Lung (tissue), 12 donors: ENCODE measurements around the gene CD300A. TPM values are rescaled to one million over a fixed set of nuclear protein-coding genes. Genes with fewer than 3 reads are reported as not detected.

Experiments used
- ATAC-seq: fragments of 200-7000 bp; cut with Tn5 transposase; one replicate; pipeline ENCODE4 v1.9.1; 2020; ENCODE audit warnings: moderate number of reproducible peaks; ENCODE audit not compliant: insufficient read depth, low FRiP score
- DNase-seq, 3 donors: peaks; one replicate each; pipeline ENCODE4 v3.0.0-alpha.2; 2013 to 2017
- H3K27ac ChIP-seq, 2 donors: one replicate each; pipeline ENCODE4 v1.5.1; 2013; ENCODE audit warnings: mild to moderate bottlenecking in 2 of 2, moderate library complexity in 2 of 2, control low read depth in 1 of 2, inconsistent platforms in 1 of 2, low read depth in 1 of 2, low read length in 1 of 2
- H3K27me3 ChIP-seq, 3 donors: one replicate each; pipeline ENCODE4 v1.5.1; 2013; ENCODE audit warnings: low read length in 2 of 3; ENCODE audit not compliant: control insufficient read depth in 3 of 3, insufficient read depth in 3 of 3
- H3K36me3 ChIP-seq, 4 donors: one replicate each; pipeline ENCODE4 v1.5.1; 2013; ENCODE audit warnings: low read length in 4 of 4, mild to moderate bottlenecking in 1 of 4, moderate library complexity in 1 of 4; ENCODE audit not compliant: control insufficient read depth in 4 of 4, insufficient read depth in 4 of 4
- H3K4me1 ChIP-seq, 5 donors: one replicate each; pipeline ENCODE4 v1.5.1; 2013; ENCODE audit warnings: low read length in 5 of 5, mild to moderate bottlenecking in 2 of 5, moderate library complexity in 1 of 5; ENCODE audit not compliant: control insufficient read depth in 5 of 5, insufficient read depth in 5 of 5
- H3K4me3 ChIP-seq: one replicate; pipeline ENCODE4 v1.5.1; 2013; ENCODE audit warnings: mild to moderate bottlenecking, control low read depth, moderate library complexity
- H3K9ac ChIP-seq, 2 donors: one replicate each; pipeline ENCODE4 v1.5.1; 2013; ENCODE audit warnings: low read length in 2 of 2, control low read depth in 1 of 2; ENCODE audit not compliant: insufficient read depth in 1 of 2
- H3K9me3 ChIP-seq, 4 donors: one replicate each; pipeline ENCODE4 v1.5.1; 2013; ENCODE audit warnings: low read length in 3 of 4, mild to moderate bottlenecking in 1 of 4, moderate library complexity in 1 of 4; ENCODE audit not compliant: control insufficient read depth in 4 of 4, insufficient read depth in 3 of 4
- WGBS, 2 donors: extraction: QIAGEN DNeasy Blood & Tissue Kit; methylation state at CpG; one replicate each; pipeline ENCODE4 v1.1.7; 2013; 5-methylcytosine and 5-hydroxymethylcytosine counted together
- polyA plus RNA-seq, 2 donors: library from polyadenylated mRNA; stranded (reverse); fragments of 200-250 nt; gene quantifications; one replicate each; pipeline ENCODE4 v1.2.1, GENCODE V29; 2013
- total RNA-seq, 2 donors: library from RNA; depleted of rRNA in 1 of 2; stranded (reverse); fragments of >200 nt in 1 of 2; gene quantifications; one replicate each; pipeline ENCODE4 v1.2.1, GENCODE V29; 2014 to 2021
- TF ChIP-seq, protein P1 (sequence below): IDR thresholded peaks from 2 replicates; pipeline ENCODE4 v1.5.1; 2012; ENCODE audit warnings: mild to moderate bottlenecking; ENCODE audit errors: control extremely low read depth, extremely low read depth
- donor health status: control.
- donor health status: control.
- donor health status: Bipolar disorder and iron deficiency.
- donor health status: healthy.
- donor health status: DM: yes; HTN: yes; CAD: no.

CD300A gene
- total and polyA plus RNA-seq, 4 donors, result 8.0 to 66.3 (median 16.9) TPM

DNA sequence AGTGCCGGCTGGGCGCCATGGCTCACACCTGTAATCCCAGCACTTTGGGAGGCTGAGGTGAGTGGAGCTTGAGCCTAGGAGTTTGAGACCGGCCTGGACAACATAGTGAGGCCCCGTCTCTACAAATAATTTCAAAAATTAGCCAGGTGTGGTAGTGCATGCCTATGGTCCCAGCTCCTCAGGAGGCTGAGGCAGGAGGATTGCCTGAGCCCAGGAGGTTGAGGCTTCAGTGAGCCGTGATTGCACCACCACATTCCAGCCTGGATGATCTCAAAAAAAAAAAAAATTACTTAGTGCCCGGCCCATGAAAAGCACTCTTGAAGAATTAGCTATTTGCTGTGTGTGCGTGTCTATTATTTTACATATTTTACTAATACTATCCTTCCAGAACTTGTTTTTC, 24.9 kb upstream of the CD300A start:
- no peak overlapping the region for H3K27ac ChIP-seq
- H3K9me3 ChIP-seq, result peaks cover 0 to 5% (median 1%) of the 10 kb centered on the region in 4 donors
- peaks cover 0 to 5% (median 1%) of the 10 kb centered on the region in 4 donors for H3K36me3 ChIP-seq
- no peak overlapping the region for H3K9ac ChIP-seq
- 88 to 93% methylated on average over 7 of the region's 7 CpGs for WGBS, 2 donors
- no peak overlapping the region for H3K4me3 ChIP-seq
- DNase-seq (no peak), ATAC-seq (no peak)
- no peaks in the 10 kb centered on the region for H3K27me3 ChIP-seq
- H3K4me1 ChIP-seq, result peaks cover 0 to 38% (median 30%) of the 10 kb centered on the region in 5 donors
- TF ChIP-seq, protein P1, sequence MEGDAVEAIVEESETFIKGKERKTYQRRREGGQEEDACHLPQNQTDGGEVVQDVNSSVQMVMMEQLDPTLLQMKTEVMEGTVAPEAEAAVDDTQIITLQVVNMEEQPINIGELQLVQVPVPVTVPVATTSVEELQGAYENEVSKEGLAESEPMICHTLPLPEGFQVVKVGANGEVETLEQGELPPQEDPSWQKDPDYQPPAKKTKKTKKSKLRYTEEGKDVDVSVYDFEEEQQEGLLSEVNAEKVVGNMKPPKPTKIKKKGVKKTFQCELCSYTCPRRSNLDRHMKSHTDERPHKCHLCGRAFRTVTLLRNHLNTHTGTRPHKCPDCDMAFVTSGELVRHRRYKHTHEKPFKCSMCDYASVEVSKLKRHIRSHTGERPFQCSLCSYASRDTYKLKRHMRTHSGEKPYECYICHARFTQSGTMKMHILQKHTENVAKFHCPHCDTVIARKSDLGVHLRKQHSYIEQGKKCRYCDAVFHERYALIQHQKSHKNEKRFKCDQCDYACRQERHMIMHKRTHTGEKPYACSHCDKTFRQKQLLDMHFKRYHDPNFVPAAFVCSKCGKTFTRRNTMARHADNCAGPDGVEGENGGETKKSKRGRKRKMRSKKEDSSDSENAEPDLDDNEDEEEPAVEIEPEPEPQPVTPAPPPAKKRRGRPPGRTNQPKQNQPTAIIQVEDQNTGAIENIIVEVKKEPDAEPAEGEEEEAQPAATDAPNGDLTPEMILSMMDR, result no peak

DNA sequence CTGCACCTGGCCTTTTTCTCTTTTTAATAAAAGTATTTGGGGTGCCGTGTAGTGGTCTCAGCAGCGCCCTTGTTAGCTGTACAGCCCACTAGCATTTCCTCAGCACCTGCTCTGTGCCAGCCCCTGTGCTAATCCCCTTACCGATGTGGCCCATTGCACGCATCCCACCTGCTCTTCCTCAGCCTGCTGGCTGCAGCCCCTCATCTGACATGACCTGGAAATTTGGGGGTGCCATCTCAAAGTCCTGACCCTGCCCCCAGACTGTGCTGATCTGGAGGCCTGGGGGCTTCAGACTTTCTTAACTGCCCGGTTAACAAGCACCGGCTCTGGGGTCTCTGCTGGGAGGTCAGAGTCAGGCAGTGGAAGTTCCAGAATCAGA, 24.2 kb upstream of the CD300A start:
- ATAC-seq, result no peak
- DNase-seq, result no peak
- Histone ChIP-seq H3K36me3 (peaks cover 0 to 5% (median 1%) of the 10 kb centered on the region in 4 donors), H3K4me1 (peaks cover 0 to 43% (median 33%) of the 10 kb centered on the region in 5 donors), H3K9me3 (peaks cover 0 to 5% (median 1%) of the 10 kb centered on the region in 4 donors), H3K27ac (peak overlapping the region; percentile 82 to 86), H3K27me3 (no peaks in the 10 kb centered on the region), H3K9ac (peak overlapping the region in 1 of 2 donors; percentile 32), H3K4me3 (no peak overlapping the region)
- WGBS, 2 donors, result 79% methylated on average over 6 of the region's 6 CpGs
- TF ChIP-seq, protein P1, result no peak

DNA sequence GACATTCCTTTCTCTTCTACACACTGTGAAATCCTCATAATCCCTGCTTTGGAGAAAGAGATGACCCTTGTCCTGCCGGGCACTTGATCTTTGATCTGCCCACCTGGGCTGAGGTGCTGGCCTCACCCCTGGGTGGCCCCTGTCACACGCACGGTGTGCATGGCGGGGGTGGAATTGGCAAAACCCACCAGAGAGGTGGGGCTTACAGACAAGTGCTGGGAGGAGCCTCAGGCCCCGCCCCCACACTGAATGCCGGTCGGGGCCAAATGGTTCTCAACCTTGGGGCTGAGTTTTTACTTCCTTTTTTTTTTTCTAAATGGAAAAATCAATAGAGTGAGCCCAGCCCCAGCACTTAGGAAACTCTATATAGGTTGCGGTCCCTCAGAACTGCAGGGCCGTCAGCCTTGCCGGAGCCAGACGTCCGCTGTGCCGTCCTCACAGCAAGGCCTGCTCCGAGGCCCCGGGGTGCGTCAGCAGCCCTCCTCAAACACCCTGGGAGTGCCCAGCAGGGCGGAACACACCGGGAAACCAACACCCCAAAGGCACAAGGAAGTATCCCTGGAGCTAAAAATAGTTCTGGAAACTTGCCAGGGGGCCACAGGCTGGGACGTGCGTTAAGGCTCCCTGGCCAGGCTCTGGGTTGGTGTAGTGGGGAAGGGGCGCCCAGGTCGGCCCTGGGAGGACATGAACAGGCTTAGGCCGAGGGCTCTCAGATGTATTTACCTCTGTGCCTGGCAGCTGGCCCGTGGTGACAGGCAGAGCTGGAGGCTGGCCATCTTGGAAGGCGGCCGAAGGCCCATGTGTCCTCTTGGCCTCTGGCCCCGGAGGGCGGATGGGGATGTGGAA, 23.5 kb upstream of the CD300A start:
- Histone ChIP-seq H3K4me1 (peaks cover 0 to 43% (median 33%) of the 10 kb centered on the region in 5 donors), H3K9me3 (peaks cover 0 to 2% (median 0%) of the 10 kb centered on the region in 4 donors), H3K27ac (peak overlapping the region; percentile 82 to 86), H3K27me3 (no peaks in the 10 kb centered on the region), H3K4me3 (peak overlapping the region; percentile 11), H3K36me3 (peaks cover 0 to 5% (median 0%) of the 10 kb centered on the region in 4 donors), H3K9ac (peak overlapping the region in 1 of 2 donors; percentile 32)
- 8 to 9% methylated on average over 28 of the region's 28 CpGs for WGBS, 2 donors
- ATAC-seq, result peak; percentile 80
- TF ChIP-seq, protein P1, result no peak
- DNase-seq, result peak; percentile 76 to 90 (median 80)
